GM20431 (cell line): ENCODE measurements around the gene FBRS.

Experiments
- in situ Hi-C: fragments of 300-500 bp; cut with MseI, MboI; formaldehyde crosslinking; loops from one replicate; pipeline ENCODE4 v1.15.0; 2020; ENCODE audit warnings: low sequenced_read_pairs; ENCODE audit not compliant: unreplicated experiment

FBRS gene

DNA sequence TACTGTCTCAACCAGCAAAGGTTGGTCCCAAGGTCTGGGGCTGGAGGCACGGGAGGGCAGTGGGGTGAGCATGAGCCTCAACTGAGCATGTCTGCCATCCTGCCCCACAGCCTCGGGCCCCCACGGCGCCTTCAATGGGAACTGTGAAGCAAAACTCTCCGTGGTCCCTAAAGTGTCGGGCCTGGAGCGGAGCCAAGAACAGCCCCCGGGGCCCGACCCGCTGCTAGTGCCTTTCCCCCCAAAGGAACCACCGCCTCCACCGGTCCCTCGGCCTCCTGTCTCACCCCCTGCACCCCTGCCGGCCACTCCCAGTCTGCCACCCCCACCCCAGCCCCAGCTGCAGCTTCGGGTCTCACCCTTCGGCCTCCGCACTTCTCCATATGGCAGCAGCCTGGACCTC, 4.2 kb downstream of the FBRS start:
- in situ Hi-C loops: no loop called here

DNA sequence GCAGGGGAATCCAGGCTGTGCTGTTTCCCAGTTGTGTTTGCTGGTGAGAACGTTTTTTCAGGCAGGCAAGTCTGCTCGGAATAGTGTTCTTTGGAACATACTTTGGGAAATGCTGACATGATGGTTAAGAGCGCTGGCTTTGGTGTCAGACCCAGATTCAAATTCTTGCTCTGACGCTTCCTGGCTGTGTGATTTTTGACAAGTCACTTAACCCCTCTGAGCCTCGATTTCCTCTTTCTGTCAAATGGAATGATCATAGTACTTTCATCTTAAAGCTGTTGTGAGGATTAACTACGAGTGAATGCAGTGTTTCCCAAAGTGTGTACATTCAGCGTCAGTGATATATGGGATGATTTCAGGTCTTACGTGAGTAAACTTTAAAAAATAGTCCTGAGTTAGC, 4.8 kb downstream of the FBRS start:
- in situ Hi-C loops: no loop called here

DNA sequence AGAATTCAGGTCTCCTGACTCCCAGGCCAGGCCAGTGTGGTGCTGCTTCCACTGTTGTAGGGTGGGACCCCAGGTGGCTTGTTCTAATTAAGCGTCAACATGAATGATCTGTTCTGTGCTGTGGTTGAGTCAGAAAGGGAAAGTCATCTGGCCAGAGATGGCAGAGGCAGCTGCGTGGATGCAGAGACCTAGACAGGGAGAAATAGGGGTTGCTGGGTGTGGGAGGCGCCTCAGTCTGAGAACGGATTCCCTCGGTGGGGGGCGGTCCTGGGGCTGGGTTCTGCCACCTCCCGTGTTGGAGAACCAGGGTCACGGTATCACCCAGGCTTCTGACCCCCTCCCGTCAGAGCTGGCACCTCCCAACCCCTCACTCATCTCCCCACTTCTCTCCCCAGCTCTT, 5.6 kb downstream of the FBRS start:
- in situ Hi-C loops: no loop called here

DNA sequence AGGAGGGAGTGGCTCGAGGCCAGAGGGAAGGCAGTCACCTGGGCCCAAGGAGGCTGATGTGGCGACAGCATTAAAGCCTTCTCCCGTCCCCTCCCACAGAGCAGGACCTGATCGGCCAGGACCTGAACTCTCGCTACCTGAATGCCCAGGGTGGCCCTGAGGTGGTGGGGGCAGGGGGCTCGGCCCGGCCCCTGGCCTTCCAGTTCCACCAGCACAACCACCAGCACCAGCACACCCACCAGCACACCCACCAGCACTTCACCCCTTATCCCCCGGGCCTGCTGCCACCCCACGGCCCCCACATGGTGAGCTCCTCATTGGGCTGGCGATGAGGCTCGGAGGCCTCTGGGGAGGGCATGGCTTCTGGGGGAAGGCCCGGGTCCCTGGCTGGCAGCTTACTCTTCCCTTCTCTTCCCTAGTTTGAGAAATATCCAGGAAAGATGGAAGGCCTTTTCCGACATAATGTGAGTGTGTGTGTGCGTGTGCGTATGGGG, 6.4 kb downstream of the FBRS start:
- in situ Hi-C loops: no loop called here

DNA sequence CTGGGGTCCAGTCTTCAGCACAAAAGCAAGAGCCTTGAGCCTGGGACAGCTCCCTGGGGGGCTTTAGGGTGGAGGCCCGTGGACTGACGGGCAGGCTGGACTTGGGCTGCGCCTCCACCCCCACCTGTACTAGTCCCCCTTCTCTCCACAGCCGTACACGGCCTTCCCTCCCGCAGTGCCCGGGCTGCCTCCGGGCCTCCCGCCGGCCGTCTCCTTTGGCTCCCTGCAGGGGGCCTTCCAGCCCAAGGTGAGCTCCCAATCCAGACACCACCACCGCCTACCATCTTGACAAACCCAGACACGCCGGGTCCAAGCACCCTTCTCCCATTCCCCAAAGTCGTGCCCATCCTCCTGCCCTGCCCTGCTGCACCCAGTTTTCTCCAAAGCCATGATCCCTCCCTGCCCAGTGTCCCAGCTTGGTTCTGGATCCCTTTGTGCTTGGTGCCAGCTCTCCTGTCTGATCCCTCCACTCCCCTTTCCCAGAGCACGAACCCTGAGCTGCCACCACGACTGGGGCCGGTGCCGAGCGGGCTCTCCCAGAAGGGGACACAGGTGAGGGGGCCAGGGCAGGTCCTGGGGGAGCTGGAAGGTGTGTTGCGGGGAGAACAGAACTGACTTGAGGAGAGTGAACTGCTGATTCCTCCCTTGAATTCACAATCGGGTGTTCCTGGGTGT, 7.1 kb downstream of the FBRS start:
- in situ Hi-C loops: no loop called here

DNA sequence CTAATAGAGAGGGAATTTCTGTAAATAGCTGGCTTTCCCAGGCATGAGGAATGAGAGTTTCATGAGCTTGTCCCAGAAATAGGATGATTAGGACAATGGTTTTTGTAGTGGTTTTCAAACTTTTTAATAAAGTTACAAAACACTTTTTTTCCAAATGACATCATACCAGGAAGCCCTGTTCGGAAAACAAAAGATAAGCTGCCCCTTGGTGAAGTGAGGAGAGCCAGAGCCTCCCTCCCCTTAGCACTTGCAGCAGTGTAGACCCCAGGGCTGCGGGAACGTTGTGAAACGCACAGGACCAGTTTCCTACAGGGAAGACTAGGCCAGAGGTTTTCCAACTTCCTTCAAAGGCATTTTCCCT, 7.6 kb downstream of the FBRS start:
- in situ Hi-C loops: no loop called here

DNA sequence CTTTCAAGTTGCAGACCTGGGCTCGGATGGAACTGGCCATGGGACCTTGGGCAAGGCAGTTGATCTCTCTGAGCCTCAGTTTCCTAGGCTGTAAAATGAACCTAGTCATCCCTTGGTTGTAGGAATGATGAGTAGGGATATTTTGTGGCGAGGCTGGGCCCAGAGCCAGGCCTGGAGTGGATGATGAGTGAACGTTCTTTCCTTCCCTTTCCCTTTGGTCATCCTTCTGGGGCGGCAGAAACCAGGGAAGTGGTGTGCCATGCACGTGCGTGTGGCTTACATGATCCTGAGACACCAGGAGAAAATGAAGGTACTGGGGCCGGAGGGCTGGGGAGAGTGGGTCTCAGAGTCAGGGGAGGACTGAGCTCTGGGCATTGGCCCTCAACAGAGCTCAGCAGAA, 8.4 kb downstream of the FBRS start:
- in situ Hi-C loops: no loop called here

DNA sequence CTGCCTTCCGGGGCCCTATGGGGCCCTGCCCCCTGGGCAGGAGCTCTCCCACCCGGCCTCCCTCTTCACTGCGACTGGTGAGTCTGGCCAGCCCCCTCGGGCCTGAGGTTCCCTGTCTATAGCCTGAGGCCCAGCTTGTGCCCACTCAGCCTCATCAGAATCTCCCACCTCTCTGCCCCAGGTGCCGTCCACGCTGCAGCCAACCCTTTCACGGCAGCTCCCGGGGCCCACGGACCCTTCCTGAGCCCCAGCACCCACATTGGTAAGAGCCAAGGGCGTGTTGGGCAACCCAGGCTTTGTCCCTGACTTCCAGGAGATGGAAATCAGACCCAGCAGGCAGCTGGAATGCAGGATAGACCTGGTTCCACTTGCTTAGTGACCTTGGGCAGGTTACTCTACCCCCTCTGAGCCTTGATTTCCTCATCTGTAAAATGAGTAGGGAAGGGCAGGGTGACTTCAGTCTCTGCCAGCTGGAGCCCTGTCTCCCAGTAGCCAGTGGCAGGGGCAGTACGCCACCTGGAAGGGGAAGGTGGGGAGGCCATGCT, 9.2 kb downstream of the FBRS start:
- in situ Hi-C loops: no loop called here

DNA sequence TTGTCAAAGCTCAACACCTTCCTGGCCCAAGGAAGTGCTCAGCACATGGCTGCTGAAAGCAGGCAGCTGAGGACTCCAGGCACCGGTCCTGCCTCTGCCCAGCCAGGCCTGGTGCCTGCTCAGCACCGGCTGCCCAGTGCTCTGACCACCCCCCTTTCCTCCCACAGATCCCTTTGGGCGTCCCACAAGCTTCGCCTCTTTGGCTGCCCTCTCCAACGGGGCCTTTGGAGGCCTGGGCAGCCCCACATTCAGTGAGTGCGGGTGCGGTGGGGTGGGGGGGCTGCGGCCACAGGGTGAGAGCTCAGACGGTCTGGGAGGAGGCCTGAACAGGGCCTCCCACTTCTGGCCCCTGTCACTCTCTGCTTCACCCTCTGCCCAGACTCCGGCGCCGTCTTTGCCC, 10.2 kb downstream of the FBRS start:
- in situ Hi-C loops: no loop called here

DNA sequence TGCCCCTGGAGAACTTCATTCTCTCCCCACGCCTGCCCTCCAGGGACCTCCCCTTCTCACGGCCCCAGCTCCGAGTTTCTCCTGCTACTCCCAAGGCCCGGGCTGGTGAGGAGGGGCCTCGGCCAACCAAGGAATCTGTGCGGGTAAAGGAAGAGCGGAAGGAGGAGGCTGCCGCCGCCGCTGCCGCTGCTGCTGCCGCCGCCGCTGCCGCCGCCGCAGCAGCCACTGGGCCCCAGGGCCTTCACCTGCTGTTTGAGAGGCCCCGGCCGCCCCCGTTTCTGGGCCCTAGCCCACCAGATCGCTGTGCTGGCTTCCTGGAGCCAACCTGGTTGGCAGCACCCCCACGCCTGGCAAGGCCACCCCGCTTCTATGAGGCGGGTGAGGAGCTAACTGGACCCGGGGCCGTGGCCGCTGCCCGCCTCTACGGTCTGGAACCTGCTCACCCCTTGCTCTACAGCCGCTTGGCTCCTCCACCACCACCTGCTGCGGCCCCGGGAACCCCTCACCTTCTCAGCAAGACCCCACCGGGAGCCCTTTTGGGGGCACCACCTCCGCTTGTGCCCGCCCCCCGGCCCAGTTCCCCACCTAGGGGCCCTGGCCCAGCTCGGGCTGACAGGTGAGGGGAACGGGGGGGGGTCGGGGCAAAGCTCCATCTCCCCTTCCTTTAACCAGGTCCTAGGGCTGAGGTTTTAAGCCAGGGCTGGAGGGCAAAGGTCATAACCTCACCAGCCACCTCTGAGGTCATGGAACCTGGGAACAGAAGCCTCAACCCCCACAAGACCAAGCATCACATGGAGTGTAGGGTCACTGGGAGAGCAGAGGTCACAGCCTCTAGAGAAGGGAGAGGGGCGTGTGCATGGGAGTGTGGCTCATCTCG, 11.0 kb downstream of the FBRS start:
- in situ Hi-C loops: no loop called here

DNA sequence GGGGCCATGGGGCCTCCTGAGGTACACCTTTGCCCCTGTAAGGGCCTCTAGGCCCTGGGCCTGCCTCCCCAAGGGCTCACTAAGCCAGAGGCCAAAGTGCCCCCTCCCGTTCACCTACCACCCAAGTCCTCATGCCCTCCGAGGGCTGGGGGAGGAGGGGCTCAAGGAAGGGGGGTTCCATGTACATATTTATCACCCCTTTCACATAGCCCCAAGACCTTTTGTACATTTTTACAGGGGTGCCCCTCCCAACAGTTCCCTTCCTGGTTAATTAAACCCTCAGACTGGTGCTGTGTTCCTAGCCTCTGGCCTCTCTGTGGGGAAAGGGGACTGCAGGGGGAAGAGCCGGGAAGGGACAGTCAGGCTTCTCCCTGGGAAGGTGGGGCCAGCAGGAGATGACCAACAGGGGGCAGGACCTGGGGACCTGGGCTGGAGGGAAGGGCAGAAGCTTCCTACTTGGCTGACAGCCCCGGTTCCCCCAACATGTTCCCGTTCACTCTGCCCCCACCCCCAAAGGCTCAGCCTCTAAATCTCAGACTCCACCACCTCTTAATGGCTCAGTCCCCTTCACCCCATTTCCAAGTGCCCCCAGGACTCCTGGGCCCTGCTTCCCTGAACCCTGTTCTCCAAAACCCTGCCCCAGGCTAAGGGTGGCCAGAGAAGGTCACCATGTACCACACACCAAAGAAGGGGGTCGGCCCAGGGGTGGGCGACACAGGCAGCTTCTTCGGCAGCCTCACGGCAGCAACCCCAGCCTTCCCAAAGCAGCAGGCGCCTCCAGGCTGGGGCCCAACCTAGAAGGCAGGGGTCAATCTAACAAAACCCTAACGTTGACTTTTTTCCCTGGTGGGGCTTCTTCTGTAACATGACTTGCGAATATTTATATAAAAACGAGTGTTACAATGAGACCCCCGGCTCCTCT, 11.9 kb downstream of the FBRS start:
- in situ Hi-C loops: no loop called here

DNA sequence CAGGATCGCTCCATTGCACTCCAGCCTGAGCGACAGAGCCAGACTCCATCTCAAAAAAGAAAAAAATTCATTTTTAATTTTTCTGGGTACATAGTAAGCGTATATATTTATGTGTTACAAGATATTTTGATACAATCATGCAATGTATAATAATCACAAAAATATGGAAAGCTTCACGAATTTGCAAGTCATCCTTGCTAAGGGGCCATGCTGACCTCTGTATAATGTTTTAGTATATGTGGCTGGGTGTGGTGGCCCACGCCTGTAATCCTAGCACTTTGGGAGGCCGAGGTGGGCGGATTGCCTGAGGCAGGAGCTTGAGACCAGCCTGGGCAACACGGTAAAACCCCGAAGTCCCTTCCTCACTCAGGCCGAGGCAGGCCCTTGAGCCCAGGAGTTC, 16.9 kb downstream of the FBRS start:
- in situ Hi-C loops: no loop called here

DNA sequence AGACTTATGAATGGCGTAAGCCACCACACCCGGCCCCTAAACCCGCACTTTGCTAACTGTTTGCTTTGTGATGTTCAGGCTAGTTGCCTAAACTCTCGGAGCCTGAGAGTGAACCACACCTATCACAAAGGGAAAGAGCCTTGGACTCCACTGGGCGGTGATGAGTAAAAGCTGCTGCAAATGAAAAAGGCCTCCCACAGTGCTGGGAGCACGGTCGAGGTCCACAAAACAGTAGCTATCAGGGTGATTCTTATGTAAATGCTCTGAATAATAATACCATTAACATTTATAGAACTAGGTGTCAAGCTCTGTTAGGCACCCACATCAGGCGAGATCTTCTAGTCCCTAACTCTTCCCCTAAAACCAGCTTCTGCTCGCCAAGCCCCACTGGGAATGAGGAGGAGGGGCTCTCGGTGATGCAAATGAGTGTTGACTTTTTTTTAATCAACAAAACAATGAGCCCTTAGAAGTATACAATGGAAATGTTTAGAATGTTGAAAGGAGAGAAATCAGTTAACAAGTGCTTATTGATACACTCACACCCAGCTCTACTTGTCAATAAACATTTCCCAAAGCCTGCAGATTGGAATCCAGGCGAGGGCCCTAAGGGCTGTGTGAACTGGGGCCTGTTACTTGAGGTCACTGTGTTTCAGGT, 19.8 kb downstream of the FBRS start:
- in situ Hi-C loops: no loop called here

DNA sequence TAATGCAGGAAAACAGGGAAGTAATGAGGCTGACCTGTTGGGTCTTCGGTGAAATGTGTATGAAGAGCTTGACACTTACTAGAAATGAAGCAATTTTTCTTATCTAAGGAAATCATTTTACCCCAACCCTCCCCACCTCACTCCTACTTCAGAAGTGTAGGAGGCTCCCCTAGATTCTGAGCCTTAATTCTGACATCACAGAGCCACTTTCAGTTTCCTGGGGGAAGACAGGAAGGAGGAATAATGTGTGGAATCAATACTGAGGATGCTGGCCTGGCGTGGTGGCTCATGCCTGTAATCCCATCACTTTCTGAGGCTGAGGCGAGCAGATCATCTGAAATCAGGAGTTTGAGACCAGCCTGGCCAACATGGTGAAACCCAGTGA, 20.3 kb downstream of the FBRS start:
- in situ Hi-C loops: no loop called here

DNA sequence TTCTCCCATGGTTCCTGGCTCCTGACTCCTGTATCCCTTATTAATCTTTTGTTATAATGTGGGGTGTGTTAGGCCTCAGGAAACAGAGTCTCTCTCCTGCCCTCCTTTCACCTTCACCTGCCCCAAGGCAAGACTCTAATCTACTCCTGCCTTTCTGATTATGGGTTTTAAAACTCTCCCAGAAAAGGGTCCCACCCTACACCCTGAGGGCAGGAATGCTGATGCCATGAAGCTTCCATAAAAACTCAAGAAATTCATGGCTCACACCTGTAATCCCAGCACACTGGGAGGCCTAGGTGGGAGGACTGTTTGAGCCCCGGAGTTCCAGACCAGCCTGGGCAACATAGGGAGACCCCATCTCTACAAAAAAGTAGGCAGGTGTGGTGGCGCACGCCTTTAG, 22.1 kb downstream of the FBRS start:
- in situ Hi-C loops: no loop called here

DNA sequence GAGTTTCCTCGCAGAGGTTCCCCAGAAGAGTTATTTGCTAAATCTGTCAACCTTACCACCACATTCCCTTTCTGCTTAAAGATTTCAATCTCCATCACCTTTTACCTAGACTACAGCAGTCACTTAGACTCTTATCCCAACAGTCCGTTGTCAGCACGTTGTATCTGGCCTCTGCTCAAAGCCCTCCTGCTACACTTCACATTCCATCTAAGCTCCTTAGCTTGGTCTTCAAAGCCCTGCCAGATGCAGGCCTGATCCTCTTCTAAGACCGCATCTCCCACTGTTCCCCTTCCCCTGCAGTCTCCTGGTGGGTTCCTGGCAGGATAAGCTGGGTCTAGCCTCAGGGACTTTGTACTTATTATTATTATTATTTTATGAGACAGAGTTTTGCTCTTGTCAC, 30.5 kb downstream of the FBRS start:
- in situ Hi-C loops: no loop called here

DNA sequence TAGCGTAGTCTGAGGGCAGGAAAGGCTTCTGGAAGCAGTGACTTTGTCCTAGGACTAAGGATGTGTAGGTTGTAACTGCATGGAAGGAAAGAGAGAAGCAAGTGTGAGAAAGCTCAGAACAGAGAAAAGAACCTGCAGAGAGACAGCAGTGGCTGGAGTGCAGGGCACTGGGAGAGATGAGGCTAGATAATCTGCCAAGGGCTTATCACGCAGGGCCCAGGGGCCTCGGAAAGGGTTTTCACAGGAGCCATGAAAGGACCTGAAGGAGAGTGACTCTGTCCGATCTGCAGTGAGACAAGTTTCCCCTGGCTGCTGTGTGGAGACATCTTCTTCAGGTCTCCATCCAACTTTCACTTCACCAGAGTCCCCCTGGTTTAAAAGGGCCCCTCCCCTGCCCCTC, 33.7 kb downstream of the FBRS start:
- in situ Hi-C loops: no loop called here

DNA sequence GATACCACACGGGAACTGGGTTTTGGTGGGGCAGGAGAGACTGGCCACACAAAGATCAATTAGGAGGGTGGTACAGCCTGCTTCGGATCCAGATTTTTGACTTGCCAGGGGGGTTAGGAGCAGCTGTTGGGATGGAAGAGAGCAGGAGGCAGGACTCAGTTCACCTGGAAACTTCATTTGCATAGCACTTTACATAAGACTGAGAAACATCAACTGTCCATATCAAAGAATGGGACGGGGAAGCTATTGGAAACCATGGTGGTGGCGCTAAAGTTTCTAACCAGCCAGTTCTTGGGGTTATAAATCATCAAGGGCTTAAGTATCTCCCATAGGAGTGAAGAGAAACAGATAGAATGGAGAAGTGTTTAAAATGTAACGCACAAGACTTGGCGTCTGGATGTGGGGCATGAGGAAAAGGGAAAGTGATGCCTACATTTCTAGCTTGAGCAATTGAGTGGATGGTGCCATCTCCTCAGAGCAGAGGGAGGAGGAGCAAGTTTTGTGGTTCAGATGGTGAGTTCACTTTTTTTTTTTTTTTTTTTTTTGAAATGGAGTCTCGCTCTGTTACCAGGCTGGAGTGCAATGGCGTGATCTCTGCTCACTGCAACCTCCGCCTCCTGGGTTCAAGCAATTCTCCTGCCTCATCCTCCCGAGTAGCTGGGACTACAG, 34.3 kb downstream of the FBRS start:
- in situ Hi-C loops: no loop called here

DNA sequence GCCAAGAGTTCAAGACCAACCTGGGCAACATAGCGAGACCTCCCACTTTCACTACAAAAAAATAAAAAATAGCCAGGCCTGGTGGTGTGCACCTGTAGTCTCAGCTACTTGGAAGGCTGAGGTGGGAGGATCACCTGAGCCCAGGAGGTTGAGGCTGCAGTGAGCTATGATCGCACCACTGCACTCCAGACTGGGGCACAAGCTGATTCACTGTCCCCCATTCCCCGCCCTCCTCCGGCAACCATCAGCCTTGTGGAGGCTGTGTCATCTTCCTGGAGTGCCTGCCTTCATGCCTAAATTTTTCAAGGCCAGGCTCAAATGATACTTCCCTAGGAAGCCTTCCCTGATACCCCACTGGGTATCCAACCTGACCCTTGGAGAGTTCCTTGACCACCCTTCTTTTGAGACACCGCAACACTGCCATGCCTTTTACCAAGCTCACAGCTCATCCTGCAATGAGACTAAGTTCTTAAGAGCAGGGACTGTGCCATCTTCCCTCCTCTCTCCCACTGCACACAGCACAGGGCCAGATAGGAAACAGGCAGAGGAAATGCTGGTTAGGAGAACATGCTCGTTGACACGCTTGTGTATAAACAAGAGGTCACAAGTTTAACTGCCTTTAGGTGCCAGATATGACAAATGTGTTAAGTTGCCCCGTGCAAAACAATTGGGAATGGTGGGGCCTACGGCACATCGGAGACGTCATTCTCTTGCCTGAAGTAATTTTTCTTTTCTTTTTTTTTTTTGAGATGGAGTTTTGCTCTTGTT, 36.9 kb downstream of the FBRS start:
- in situ Hi-C loops: no loop called here
